Measurements from ENCODE around the gene NEO1.

The NEO1 gene

GRCh38 chr15:73239564-73240215 is 187.4 kb downstream of the NEO1 start:
- Mint-ChIP-seq H3K4me3 (no peak overlapping the region), H3K36me3 (no peaks in the 10 kb centered on the region), H3K27me3 (peaks cover 5 to 12% of the 10 kb centered on the region in 2 donors), H3K27ac (no peak overlapping the region), H3K9me3 (no peaks in the 10 kb centered on the region), H3K4me1 (no peaks in the 10 kb centered on the region)
- no peak for ATAC-seq (replicated peaks)
- DNase-seq, result no peak

- ATAC-seq (replicated peaks), result peak; percentile 49 to 57
- Mint-ChIP-seq H3K36me3 (no peaks in the 10 kb centered on the region), H3K27ac (no peak overlapping the region), H3K27me3 (peaks cover 5 to 9% of the 10 kb centered on the region in 2 donors), H3K9me3 (no peaks in the 10 kb centered on the region), H3K4me1 (no peaks in the 10 kb centered on the region), H3K4me3 (no peak overlapping the region)
- DNase-seq, result peak; percentile 43
Observed at GRCh38 chr15:73240866-73241499, 188.7 kb downstream of the NEO1 start.

GRCh38 chr15:73244333-73244732 is 192.1 kb downstream of the NEO1 start:
- DNase-seq, result no peak
- no peak overlapping the region for H3K27ac Mint-ChIP-seq
- no peak overlapping the region for H3K4me3 Mint-ChIP-seq
- H3K9me3 Mint-ChIP-seq, result no peaks in the 10 kb centered on the region
- peak; percentile 57 to 64 for ATAC-seq (replicated peaks)
- peaks cover 5 to 23% of the 10 kb centered on the region in 2 donors for H3K27me3 Mint-ChIP-seq
- no peaks in the 10 kb centered on the region for H3K4me1 Mint-ChIP-seq
- no peaks in the 10 kb centered on the region for H3K36me3 Mint-ChIP-seq

GRCh38 chr15:73246439-73246838 is 194.2 kb downstream of the NEO1 start:
- peaks cover 5 to 23% of the 10 kb centered on the region in 2 donors for H3K27me3 Mint-ChIP-seq
- H3K36me3 Mint-ChIP-seq, result no peaks in the 10 kb centered on the region

GRCh38 chr15:73246898-73247297 is 194.6 kb downstream of the NEO1 start:
- ATAC-seq (replicated peaks), result no peak
- Mint-ChIP-seq H3K36me3 (no peaks in the 10 kb centered on the region), H3K27ac (no peak overlapping the region), H3K9me3 (no peaks in the 10 kb centered on the region), H3K4me3 (no peak overlapping the region), H3K4me1 (no peaks in the 10 kb centered on the region), H3K27me3 (peaks cover 5 to 23% of the 10 kb centered on the region in 2 donors)
- DNase-seq, result no peak

More at GRCh38 chr15:73246439-73246838, 194.2 kb downstream of the NEO1 start:
- DNase-seq, result no peak
- H3K9me3 Mint-ChIP-seq, result no peaks in the 10 kb centered on the region
- no peak overlapping the region for H3K4me3 Mint-ChIP-seq
- H3K4me1 Mint-ChIP-seq, result no peaks in the 10 kb centered on the region
- no peak for ATAC-seq (replicated peaks)
- no peak overlapping the region for H3K27ac Mint-ChIP-seq

- ATAC-seq (replicated peaks) (no peak), DNase-seq (no peak)
- Mint-ChIP-seq H3K27me3 (peaks cover 5 to 23% of the 10 kb centered on the region in 2 donors), H3K36me3 (no peaks in the 10 kb centered on the region), H3K27ac (no peak overlapping the region), H3K4me1 (no peaks in the 10 kb centered on the region), H3K9me3 (no peaks in the 10 kb centered on the region), H3K4me3 (no peak overlapping the region)
Observed at GRCh38 chr15:73247331-73247730, 195.1 kb downstream of the NEO1 start.

- DNase-seq, result no peak
- Mint-ChIP-seq H3K27me3 (peaks cover 9 to 19% of the 10 kb centered on the region in 2 donors), H3K4me1 (no peaks in the 10 kb centered on the region), H3K36me3 (no peaks in the 10 kb centered on the region), H3K4me3 (no peak overlapping the region), H3K9me3 (no peaks in the 10 kb centered on the region), H3K27ac (no peak overlapping the region)
- no peak for ATAC-seq (replicated peaks)
Observed at GRCh38 chr15:73249499-73249898, 197.2 kb downstream of the NEO1 start.

- Mint-ChIP-seq H3K4me3 (no peak overlapping the region), H3K4me1 (peaks cover 0 to 2% of the 10 kb centered on the region in 2 donors), H3K36me3 (no peaks in the 10 kb centered on the region), H3K9me3 (no peaks in the 10 kb centered on the region), H3K27me3 (peaks cover 0 to 5% of the 10 kb centered on the region in 2 donors), H3K27ac (no peak overlapping the region)
- DNase-seq (no peak), ATAC-seq (replicated peaks) (no peak)
Observed at GRCh38 chr15:73254598-73254997, 202.3 kb downstream of the NEO1 start.

GRCh38 chr15:73258271-73259108 is 206.2 kb downstream of the NEO1 start:
- ATAC-seq (replicated peaks), result peak; percentile 60 to 80
- Mint-ChIP-seq H3K9me3 (no peaks in the 10 kb centered on the region), H3K36me3 (no peaks in the 10 kb centered on the region), H3K4me3 (no peak overlapping the region), H3K27ac (no peak overlapping the region), H3K4me1 (peaks cover 0 to 2% of the 10 kb centered on the region in 2 donors), H3K27me3 (peaks cover 0 to 8% of the 10 kb centered on the region in 2 donors)
- no peak for DNase-seq

GRCh38 chr15:73264881-73265280 is 212.6 kb downstream of the NEO1 start:
- Mint-ChIP-seq H3K4me3 (no peak overlapping the region), H3K27ac (no peak overlapping the region), H3K4me1 (no peaks in the 10 kb centered on the region), H3K9me3 (no peaks in the 10 kb centered on the region), H3K27me3 (peaks cover 5 to 6% of the 10 kb centered on the region in 2 donors), H3K36me3 (no peaks in the 10 kb centered on the region)
- DNase-seq (no peak), ATAC-seq (replicated peaks) (no peak)

GRCh38 chr15:73265536-73266153 is 213.4 kb downstream of the NEO1 start:
- DNase-seq (peak; percentile 19), ATAC-seq (replicated peaks) (peak; percentile 82 to 83)
- no peak overlapping the region for H3K27ac Mint-ChIP-seq
- no peaks in the 10 kb centered on the region for H3K4me1 Mint-ChIP-seq
- H3K9me3 Mint-ChIP-seq, result no peaks in the 10 kb centered on the region
- H3K36me3 Mint-ChIP-seq, result no peaks in the 10 kb centered on the region
- peaks cover 5 to 6% of the 10 kb centered on the region in 2 donors for H3K27me3 Mint-ChIP-seq
- H3K4me3 Mint-ChIP-seq, result no peak overlapping the region

- ATAC-seq (replicated peaks) (no peak), DNase-seq (no peak)
- Mint-ChIP-seq H3K4me3 (no peak overlapping the region), H3K4me1 (peaks cover 2 to 6% of the 10 kb centered on the region in 2 donors), H3K9me3 (no peaks in the 10 kb centered on the region), H3K36me3 (no peaks in the 10 kb centered on the region), H3K27me3 (peaks cover 9 to 17% of the 10 kb centered on the region in 2 donors), H3K27ac (no peak overlapping the region)
Observed at GRCh38 chr15:73268457-73268856, 216.2 kb downstream of the NEO1 start.

- H3K27ac Mint-ChIP-seq, result no peak overlapping the region
- no peak for ATAC-seq (replicated peaks)
- peaks cover 2 to 6% of the 10 kb centered on the region in 2 donors for H3K4me1 Mint-ChIP-seq
- DNase-seq, result no peak
- no peak overlapping the region for H3K4me3 Mint-ChIP-seq
- H3K36me3 Mint-ChIP-seq, result no peaks in the 10 kb centered on the region
- no peaks in the 10 kb centered on the region for H3K9me3 Mint-ChIP-seq
- H3K27me3 Mint-ChIP-seq, result peaks cover 9 to 19% of the 10 kb centered on the region in 2 donors
Observed at GRCh38 chr15:73270366-73271097, 218.3 kb downstream of the NEO1 start.

Data from stimulated activated naive B cell treated with anti-CD40 and anti-IgM and Interleukin-4, amounts not matched to agents 10 μg/mL and 1 μg/mL and 100 μg/mL, for 72 hours (primary cell).